Loucy (cell line): Measurements from ENCODE around the gene LDB3.
"Not testable (repeated sequence)": the region's sequence is repeated elsewhere in the genome, so short reads cannot be mapped to it uniquely, and the experiment has no call there.

Experiments
- H2AFZ ChIP-seq: fragments of 200-600 bp; sonication (generic); 2 replicates; pipeline ENCODE4 v1.6.0; 2016; ENCODE audit warnings: antibody characterized with exemption, mild to moderate bottlenecking, low read length, moderate library complexity
- H3F3A ChIP-seq: fragments of 200-600 bp; 2 replicates; pipeline ENCODE4 v1.6.0; 2016; ENCODE audit warnings: antibody characterized with exemption, low read depth, mild to moderate bottlenecking
- H3K27me3 ChIP-seq: fragments of 200-600 bp; sonication (generic); 2 replicates; pipeline ENCODE4 v1.6.1; 2014; ENCODE audit warnings: low read length, mild to moderate bottlenecking; ENCODE audit not compliant: insufficient read depth, poor library complexity, severe bottlenecking
- H3K36me3 ChIP-seq: fragments of 200-600 bp; sonication (generic); 2 replicates; pipeline ENCODE4 v1.6.1; 2016; ENCODE audit warnings: low read length; ENCODE audit not compliant: insufficient read depth
- H3K4me1 ChIP-seq: fragments of 200-600 bp; sonication (generic); 2 replicates; pipeline ENCODE4 v1.5.1; 2014; ENCODE audit warnings: low read length, mild to moderate bottlenecking; ENCODE audit not compliant: insufficient read depth, poor library complexity, severe bottlenecking
- H3K4me2 ChIP-seq: fragments of 200-600 bp; sonication (generic); 2 replicates; pipeline ENCODE4 v1.6.0; 2014; ENCODE audit warnings: antibody characterized with exemption, low read length, low read depth, mild to moderate bottlenecking; ENCODE audit not compliant: poor library complexity, severe bottlenecking
- H3K4me3 ChIP-seq: fragments of 200-600 bp; sonication (generic); 2 replicates; pipeline ENCODE4 v1.5.1; 2014; ENCODE audit warnings: low read length, mild to moderate bottlenecking, mixed read lengths; ENCODE audit not compliant: poor library complexity, severe bottlenecking
- H3K79me2 ChIP-seq: fragments of 200-600 bp; sonication (generic); 2 replicates; pipeline ENCODE4 v1.6.1; 2014; ENCODE audit warnings: low read length; ENCODE audit not compliant: insufficient read depth
- H3K9ac ChIP-seq: fragments of 200-600 bp; sonication (generic); 2 replicates; pipeline ENCODE4 v1.6.0; 2014; ENCODE audit warnings: mild to moderate bottlenecking, low read depth, low read length, moderate library complexity; ENCODE audit not compliant: poor library complexity, severe bottlenecking
- H3K9me2 ChIP-seq: fragments of 200-600 bp; sonication (generic); replicated peaks from 2 replicates; pipeline ENCODE4 v1.6.1; 2016; ENCODE audit warnings: low read depth, low read length, mixed read lengths
- H3K9me3 ChIP-seq: fragments of 200-600 bp; sonication (generic); 2 replicates; pipeline ENCODE4 v1.6.1; 2014; ENCODE audit warnings: mild to moderate bottlenecking, antibody characterized with exemption, low read length, low read depth; ENCODE audit not compliant: insufficient read depth
- H4K20me1 ChIP-seq: fragments of 200-600 bp; sonication (generic); 2 replicates; pipeline ENCODE4 v1.6.0; 2014; ENCODE audit warnings: antibody characterized with exemption, low read length, mild to moderate bottlenecking; ENCODE audit not compliant: insufficient read depth, poor library complexity, severe bottlenecking
- EZH2phosphoT487 ChIP-seq: fragments of 200-600 bp; IDR thresholded peaks from 2 replicates; pipeline ENCODE4 v1.6.1; 2018; ENCODE audit warnings: antibody characterized with exemption, mild to moderate bottlenecking, moderate library complexity, borderline replicate concordance
- TF ChIP-seq, protein P1 (sequence below): fragments of 200-600 bp; sonication (generic); conservative IDR thresholded peaks from 2 replicates; pipeline ENCODE4 v1.5.1; 2014; ENCODE audit warnings: mild to moderate bottlenecking, antibody characterized with exemption, low read length

The LDB3 gene

DNA sequence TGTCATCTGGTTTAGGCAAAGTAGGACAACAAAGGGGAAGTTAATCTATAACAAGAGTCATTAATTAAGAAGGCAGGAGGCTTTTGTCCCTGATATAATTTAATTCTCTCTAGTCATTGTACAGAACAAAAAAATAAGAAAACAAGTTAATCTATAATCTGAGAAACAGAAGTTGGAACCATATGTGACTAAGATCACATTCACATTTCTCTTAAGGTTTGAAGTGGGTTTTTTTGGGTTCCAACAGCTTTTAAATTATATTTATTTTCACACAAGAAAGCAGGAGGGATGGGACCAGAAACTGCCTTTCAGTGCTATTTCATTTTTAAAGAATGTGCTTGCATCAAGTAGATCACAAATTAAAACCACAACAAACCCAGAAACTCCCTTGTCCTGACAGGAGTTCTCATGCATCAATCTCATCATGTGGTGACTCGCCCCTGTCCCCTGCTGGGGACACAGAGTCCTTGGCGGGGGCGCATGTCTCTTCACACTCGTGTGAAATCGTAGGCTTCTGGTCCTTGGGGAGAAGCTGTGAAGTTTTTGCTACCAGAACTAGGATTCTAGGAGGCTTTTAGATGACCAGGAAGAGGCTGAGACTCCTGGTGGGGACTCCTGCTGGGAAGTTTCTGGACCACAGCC lies 24.0 kb upstream of the LDB3 start:
- Histone ChIP-seq H3F3A (no peaks in the 10 kb centered on the region), H3K4me1 (no peaks in the 10 kb centered on the region), H3K9ac (no peak overlapping the region), H3K9me2 (no peaks in the 10 kb centered on the region), H3K4me3 (no peak overlapping the region), H3K79me2 (no peaks in the 10 kb centered on the region), H3K4me2 (no peak overlapping the region), H3K36me3 (no peaks in the 10 kb centered on the region), H3K9me3 (no peaks in the 10 kb centered on the region), H3K27me3 (no peaks in the 10 kb centered on the region), H2AFZ (no peak overlapping the region), H4K20me1 (no peaks in the 10 kb centered on the region)
- TF ChIP-seq EZH2phosphoT487: no peak
- TF ChIP-seq, protein P1, sequence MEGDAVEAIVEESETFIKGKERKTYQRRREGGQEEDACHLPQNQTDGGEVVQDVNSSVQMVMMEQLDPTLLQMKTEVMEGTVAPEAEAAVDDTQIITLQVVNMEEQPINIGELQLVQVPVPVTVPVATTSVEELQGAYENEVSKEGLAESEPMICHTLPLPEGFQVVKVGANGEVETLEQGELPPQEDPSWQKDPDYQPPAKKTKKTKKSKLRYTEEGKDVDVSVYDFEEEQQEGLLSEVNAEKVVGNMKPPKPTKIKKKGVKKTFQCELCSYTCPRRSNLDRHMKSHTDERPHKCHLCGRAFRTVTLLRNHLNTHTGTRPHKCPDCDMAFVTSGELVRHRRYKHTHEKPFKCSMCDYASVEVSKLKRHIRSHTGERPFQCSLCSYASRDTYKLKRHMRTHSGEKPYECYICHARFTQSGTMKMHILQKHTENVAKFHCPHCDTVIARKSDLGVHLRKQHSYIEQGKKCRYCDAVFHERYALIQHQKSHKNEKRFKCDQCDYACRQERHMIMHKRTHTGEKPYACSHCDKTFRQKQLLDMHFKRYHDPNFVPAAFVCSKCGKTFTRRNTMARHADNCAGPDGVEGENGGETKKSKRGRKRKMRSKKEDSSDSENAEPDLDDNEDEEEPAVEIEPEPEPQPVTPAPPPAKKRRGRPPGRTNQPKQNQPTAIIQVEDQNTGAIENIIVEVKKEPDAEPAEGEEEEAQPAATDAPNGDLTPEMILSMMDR: peak; percentile 59

DNA sequence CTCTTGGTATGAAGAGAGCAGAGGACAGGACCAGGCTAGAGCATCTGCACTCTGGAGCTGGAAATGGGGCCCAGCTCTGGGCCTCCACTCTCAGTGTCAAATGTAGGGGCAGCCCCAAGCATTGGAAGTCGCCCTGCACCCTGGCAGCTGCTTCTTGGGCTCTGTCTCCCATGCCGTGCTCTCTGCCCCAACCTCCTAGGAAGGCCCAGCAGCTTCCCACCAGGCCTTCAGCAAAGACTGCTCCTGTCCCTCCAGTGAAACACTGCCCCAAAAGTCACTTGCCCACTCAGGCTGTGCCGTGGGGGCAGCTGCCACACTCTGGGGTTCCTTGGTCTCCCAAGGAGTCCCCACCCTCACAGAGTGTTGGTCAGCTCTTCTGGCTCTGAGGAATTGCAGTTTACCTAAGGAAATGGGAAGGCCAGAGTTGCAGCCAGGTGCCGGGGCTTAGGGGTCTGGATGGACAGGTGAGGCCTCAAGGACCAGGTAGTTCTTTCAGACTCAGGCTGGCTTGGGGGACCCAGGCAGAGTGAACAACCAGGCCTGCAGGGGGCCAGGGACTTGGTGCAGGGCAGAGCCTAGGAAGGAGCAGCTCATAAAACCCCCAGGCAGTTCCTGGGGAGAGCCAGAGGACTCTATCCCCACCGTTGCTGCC lies 23.4 kb upstream of the LDB3 start:
- Histone ChIP-seq H3F3A (no peaks in the 10 kb centered on the region), H3K4me3 (no peak overlapping the region)

GRCh38 chr10:86645621-86646165 lies 22.6 kb upstream of the LDB3 start:
- not testable (repeated sequence) for H3K9me2 ChIP-seq, H2AFZ ChIP-seq, H3K27me3 ChIP-seq, H4K20me1 ChIP-seq, H3K9ac ChIP-seq, H3K36me3 ChIP-seq, H3K4me1 ChIP-seq, H3K4me3 ChIP-seq, H3K79me2 ChIP-seq, H3K9me3 ChIP-seq, H3F3A ChIP-seq, H3K4me2 ChIP-seq

More for the DNA sequence above, 23.4 kb upstream of the LDB3 start:
- H3K9me2 ChIP-seq: no peaks in the 10 kb centered on the region
- TF ChIP-seq, protein P1: no peak; the same call in 1 of the 2 replicates
- no peak for TF ChIP-seq EZH2phosphoT487
- H3K9me3 ChIP-seq: no peaks in the 10 kb centered on the region
- H2AFZ ChIP-seq: no peak overlapping the region
- H3K4me2 ChIP-seq: no peak overlapping the region
- H3K36me3 ChIP-seq: no peaks in the 10 kb centered on the region
- no peaks in the 10 kb centered on the region for H3K4me1 ChIP-seq
- no peaks in the 10 kb centered on the region for H3K27me3 ChIP-seq
- no peak overlapping the region for H3K9ac ChIP-seq
- H3K79me2 ChIP-seq: no peaks in the 10 kb centered on the region
- no peaks in the 10 kb centered on the region for H4K20me1 ChIP-seq
